ENCODE data around the gene MAN2A2.

MAN2A2 gene

GRCh38 chr15:90947577-90948357, 44.7 kb downstream of the MAN2A2 start:
- DNase-seq = no peak

DNA sequence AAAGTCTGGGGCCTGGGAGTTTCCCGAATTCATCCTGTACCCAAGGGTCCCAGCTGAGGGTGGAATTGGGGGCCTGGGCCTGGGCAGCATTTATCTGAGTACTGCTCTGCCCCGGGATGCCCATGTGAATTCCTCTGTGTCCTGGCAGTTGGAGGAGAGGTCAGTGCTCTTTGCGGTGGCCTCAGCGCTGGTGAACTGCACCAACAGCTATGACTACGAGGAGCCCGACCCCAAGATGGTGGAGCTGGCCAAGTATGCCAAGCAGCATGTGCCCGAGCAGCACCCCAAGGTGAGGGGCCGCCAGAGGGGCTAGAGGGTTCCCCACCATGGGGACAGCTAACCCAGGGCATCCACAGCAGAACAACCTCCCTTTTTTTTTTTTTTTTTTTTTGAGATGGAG, 45.4 kb downstream of the MAN2A2 start:
- DNase-seq = no peak

GRCh38 chr15:90949979-90950675, 47.0 kb downstream of the MAN2A2 start:
- DNase-seq = no peak

- no peak for DNase-seq
Measured at GRCh38 chr15:90950676-90951075, 47.6 kb downstream of the MAN2A2 start.

DNA sequence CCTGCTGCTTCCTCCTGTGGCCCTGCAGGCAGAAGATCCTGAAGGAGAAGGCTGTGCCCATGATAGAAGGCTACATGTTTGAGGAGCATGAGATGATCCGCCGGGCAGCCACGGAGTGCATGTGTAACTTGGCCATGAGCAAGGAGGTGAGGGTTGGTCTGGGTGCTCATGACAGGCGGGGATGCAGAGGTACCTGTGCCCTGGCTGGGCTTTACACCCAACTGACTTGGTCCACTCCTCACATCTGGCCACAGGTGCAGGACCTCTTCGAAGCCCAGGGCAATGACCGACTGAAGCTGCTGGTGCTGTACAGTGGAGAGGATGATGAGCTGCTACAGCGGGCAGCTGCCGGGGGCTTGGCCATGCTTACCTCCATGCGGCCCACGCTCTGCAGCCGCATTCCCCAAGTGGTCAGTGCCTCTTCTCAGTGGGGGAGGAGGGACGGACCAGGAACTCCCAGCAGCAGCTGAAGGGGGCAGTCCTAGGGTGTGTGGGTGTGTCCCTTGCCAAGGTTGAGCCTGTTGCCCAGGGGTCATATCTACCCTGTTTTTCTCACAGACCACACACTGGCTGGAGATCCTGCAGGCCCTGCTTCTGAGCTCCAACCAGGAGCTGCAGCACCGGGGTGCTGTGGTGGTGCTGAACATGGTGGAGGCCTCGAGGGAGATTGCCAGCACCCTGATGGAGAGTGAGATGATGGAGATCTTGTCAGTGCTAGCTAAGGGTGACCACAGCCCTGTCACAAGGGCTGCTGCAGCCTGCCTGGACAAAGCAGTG, 50.0 kb downstream of the MAN2A2 start:
- no peak for DNase-seq

DNA sequence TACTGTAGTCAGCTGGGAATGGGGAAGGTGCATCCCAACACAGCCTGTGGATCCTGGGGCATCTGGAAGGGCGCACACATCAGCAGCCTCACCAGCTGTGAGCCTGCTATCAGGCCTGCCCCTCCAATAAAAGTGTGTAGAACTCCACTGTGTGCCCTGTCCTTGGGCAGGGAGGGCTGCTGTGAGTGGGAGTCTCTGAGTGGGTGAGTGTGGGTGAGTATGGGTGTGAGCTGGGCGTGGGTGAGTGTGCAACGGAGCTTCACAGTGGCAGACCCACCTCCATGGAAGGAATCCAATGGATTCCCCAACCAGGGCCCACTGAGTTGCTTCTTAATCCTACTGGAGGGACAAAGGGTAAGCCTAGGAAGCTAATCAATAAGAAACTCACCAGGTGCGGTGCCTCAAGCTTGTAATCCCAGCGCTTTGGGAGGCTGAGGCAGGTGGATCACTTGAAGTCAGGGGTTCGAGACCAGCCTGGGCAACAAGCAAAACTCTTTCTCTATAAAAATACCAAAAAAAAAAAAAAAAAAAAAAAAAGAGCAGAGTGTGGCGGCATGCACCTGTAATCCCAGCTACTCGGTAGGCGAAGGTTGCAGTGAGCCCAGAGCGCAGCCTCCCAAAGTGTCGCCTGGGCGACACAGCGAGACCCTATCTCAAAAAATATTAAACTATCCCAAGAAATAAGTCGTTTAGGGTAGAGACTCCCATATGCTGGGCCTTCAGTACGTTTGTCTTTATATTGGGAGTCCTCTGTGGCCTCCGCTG, 51.0 kb downstream of the MAN2A2 start:
- no peak for DNase-seq

GRCh38 chr15:90954712-90955623, 51.9 kb downstream of the MAN2A2 start, which contains the start of gene RCCD1:
TSS of gene RCCD1 (plus strand) at chr15:90954884. CDS start at chr15:90956735, 1,851 bp downstream.
- DNase-seq = no peak

GRCh38 chr15:90955624-90956273, 52.6 kb downstream of the MAN2A2 start:
- DNase-seq = no peak

- DNase-seq = no peak
Measured at GRCh38 chr15:90956274-90957030, 53.4 kb downstream of the MAN2A2 start.

GRCh38 chr15:90957031-90957790, 54.1 kb downstream of the MAN2A2 start:
- DNase-seq = no peak

DNA sequence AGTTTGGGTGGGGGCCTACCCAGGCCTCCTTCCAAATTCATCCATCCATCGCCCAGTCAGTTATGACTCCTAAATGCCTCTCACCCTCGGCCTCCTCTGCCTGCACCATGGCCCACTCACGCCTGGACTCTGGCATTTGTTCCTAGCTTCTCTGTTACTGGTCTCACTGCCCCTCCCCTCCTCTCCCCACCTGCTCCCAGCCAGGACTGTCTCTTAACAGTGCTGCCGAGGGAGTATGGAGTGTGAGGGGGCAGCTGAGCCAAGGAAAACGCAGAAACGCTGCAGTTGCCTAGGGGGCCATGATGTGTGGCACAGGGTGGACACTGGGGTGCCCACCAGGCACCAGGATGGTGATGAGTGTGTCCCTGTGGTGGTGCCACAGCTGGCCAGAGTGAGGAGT, 54.7 kb downstream of the MAN2A2 start:
- DNase-seq = no peak

- no peak for DNase-seq
Measured at GRCh38 chr15:90959028-90959595, 56.0 kb downstream of the MAN2A2 start.

DNA sequence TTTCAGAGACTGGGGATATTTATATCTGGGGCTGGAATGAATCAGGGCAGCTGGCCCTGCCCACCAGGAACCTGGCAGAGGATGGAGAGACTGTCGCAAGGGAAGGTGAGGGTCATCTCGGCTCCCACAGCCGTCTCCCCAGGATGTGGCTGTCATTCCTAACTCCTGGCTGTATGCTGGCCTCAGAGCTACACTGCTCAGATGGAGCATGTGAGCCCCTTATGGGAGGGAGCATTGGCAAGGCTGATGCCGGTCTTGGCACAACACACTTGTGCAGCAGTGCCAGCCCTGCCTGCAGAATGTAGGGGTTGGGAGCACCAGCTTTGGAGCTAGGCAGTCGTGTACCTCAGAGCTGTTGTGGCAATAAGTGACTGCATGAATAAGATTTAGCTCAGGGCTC, 56.8 kb downstream of the MAN2A2 start:
- DNase-seq = peak; percentile 70

- DNase-seq = peak; percentile 17
Measured at GRCh38 chr15:90960298-90961091, 57.4 kb downstream of the MAN2A2 start.

- no peak for DNase-seq
Measured at GRCh38 chr15:90962021-90962420, 58.9 kb downstream of the MAN2A2 start.

DNA sequence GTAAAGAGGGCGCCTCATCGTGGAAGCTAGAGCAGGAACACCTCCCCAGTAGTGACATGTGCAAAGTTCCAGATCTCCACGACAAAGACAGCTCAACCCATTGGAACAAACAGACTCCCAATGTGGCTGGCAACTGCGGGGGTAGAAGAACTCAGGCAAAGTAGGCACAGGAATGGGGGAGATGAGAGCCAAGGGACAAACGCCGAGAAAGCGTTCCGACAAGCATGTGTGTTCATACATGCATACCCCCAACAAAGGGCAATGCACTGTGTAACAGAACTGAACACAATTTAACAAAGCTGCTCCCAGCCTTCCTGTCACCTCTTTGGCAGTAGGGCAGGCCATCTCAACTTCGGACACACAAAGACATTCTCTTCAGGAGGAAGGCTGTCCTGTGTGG, 63.2 kb downstream of the MAN2A2 start:
- no peak for DNase-seq

- DNase-seq = no peak
Measured at GRCh38 chr15:90967206-90967605, 64.1 kb downstream of the MAN2A2 start.

DNA sequence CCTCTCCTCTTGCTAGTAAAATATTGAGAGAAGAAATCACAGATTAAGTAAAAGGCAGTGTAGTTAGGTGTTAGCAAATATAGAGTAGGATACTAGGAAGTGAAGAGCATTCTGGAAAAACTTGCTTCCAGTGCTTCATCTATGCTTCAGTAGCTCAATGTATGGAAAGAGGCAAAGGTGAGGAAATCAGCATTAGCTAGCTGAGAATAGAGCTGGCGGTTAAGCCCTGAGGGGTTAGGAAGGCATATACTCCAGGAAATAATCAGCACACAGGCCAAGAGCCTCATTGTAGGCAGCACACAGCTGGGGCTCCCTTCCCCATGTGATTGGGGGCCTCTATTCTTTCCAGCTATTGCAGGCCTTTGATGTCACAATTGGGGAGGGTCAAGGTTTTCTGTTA, 65.3 kb downstream of the MAN2A2 start:
- no peak for DNase-seq
